Heart right ventricle (tissue), 16 donors: ENCODE measurements around the gene MBNL3. TPM values are rescaled to one million over a fixed set of nuclear protein-coding genes. Genes with fewer than 3 reads are reported as not detected.

ENCODE experiments used
- ATAC-seq, 8 donors: fragments of 200-7000 bp; cut with Tn5 transposase; one replicate each; pipeline ENCODE4 v1.9.1; 2020; ENCODE audit warnings: mild to moderate bottlenecking in 8 of 8, moderate library complexity in 8 of 8, moderate number of reproducible peaks in 1 of 8
- DNase-seq, 2 donors: peaks; one replicate each; pipeline ENCODE4 v3.0.0-alpha.2; 2020
- H3K27ac ChIP-seq, 10 donors: fragments of 200-600 bp; sonication (generic) in 2 of 10; one replicate each; pipeline versions ENCODE4 v1.5.0 to v1.8.0; 2020 to 2022; ENCODE audit warnings: mild to moderate bottlenecking in 3 of 10
- H3K27me3 ChIP-seq, 7 donors: fragments of 200-600 bp; one replicate each; pipeline ENCODE4 v1.8.0; 2021 to 2022; ENCODE audit warnings: mild to moderate bottlenecking in 2 of 7
- H3K36me3 ChIP-seq, 9 donors: fragments of 200-600 bp; sonication (generic) in 1 of 9; one replicate each; pipeline versions ENCODE4 v1.5.0 to v1.8.0; 2020 to 2022; ENCODE audit warnings: mild to moderate bottlenecking in 2 of 9
- H3K4me1 ChIP-seq, 9 donors: fragments of 200-600 bp; sonication (generic) in 1 of 9; one replicate each; pipeline versions ENCODE4 v1.5.0 to v1.8.0; 2020 to 2022; ENCODE audit warnings: mild to moderate bottlenecking in 4 of 9
- H3K4me3 ChIP-seq, 10 donors: fragments of 200-600 bp; sonication (generic) in 2 of 10; one replicate each; pipeline versions ENCODE4 v1.5.0 to v1.8.0; 2020 to 2022; ENCODE audit warnings: mild to moderate bottlenecking in 7 of 10, moderate library complexity in 2 of 10
- H3K9me3 ChIP-seq, 11 donors: fragments of 200-600 bp in 10 of 11; sonication (generic) in 2 of 11; one replicate each; pipeline versions ENCODE4 v1.5.0 to v1.8.0; 2013 to 2022; ENCODE audit warnings: mild to moderate bottlenecking in 2 of 11, control low read depth in 1 of 11, moderate library complexity in 1 of 11
- CTCF ChIP-seq, 9 donors: fragments of 200-600 bp; sonication (generic) in 2 of 9; IDR thresholded peaks; one replicate each; pipeline versions ENCODE4 v1.5.0 to v1.8.0; 2021 to 2022; ENCODE audit warnings: antibody characterized with exemption in 9 of 9, mild to moderate bottlenecking in 5 of 9, moderate library complexity in 1 of 9
- WGBS, 2 donors: extraction: QIAGEN DNeasy Blood & Tissue Kit; methylation state at CpG; one replicate each; pipeline ENCODE4 v1.1.7; 2013; ENCODE audit warnings: inconsistent platforms in 1 of 2; 5-methylcytosine and 5-hydroxymethylcytosine counted together
- intact Hi-C, 10 donors: fragments of 100-400 bp; cut with DNase I; formaldehyde crosslinking; loops; one replicate each; pipeline versions ENCODE4 v1.11.1 to v1.14.2; 2022
- polyA plus RNA-seq, 2 donors: library from polyadenylated mRNA; stranded (reverse); fragments of 200-250 nt; gene quantifications; one replicate each; pipeline ENCODE4 v1.2.3, GENCODE V29; 2013
- total RNA-seq, 10 donors: library from RNA; stranded (reverse); fragmentation: NEBNext Ultra II Directional in 3 of 10; extraction: Animal tissue kit (Norgen Biotek cat#: 25700) in 3 of 10; gene quantifications; one replicate each; pipeline versions ENCODE4 v1.2.1 to v1.2.4, GENCODE V29; 2021 to 2023
- donor health status: Arrhythmogenic right ventricular cardiomyopathy.
- donor health status: ischemic (EF 13 %, LVEDD 7.1; RV severe dilation, severe dysfunction).
- donor health status: healthy with polysubstance abuse.
- donor health status: DM: no; HTN: yes; CAD: no.
- donor health status: DM: no; HTN: no; CAD: no.
- donor health status: ischemic (EF 25% LVEDD 6.9; RV normal size, moderate dysfunction).
- donor health status: ischemic (EF 25% LVEDD 5.7; RV mildly dilated, moderate dysfunction).
- donor health status: healthy.
- donor health status: DM: yes; HTN: yes; CAD: no.
- donor health status: Ischemic cardiomyopathy.
- donor health status: ischemic (EF 35%, LVEDD 5.7; RV mildly dilated, moderate dysfunction).
- donor health status: nonischemic (EF 11% LVEDD 7.7; RV severe dilation, severe dysfunction).
- donor health status: DM: yes; HTN: yes; CAD: no.
- donor health status: PGD.
- donor health status: ischemic (EF 29% LVEDD 5.4; RV normal size, mild dysfunction).
- donor health status: nonischemic (EF 23%, LVEDD 6.1; RV moderate dilation, normal function).

MBNL3 gene
- total and polyA plus RNA-seq, 12 donors, result 0.51 to 41.9 (median 5.6) TPM

- H3K27me3 ChIP-seq, result peaks cover 0 to 33% (median 0%) of the 10 kb centered on the region in 7 donors
- no peak for ATAC-seq
Measured at GRCh38 chrX:132472397-132472796, 16.4 kb downstream of the MBNL3 start.

GRCh38 chrX:132470831-132471230 lies 18.0 kb downstream of the MBNL3 start:
- Histone ChIP-seq H3K4me3 (no peak overlapping the region), H3K27me3 (peaks cover 0 to 39% (median 0%) of the 10 kb centered on the region in 7 donors), H3K36me3 (no peaks in the 10 kb centered on the region), H3K27ac (no peak overlapping the region), H3K4me1 (peaks cover 0 to 9% (median 0%) of the 10 kb centered on the region in 9 donors), H3K9me3 (no peaks in the 10 kb centered on the region)
- DNase-seq (no peak), ATAC-seq (no peak)
- WGBS, 2 donors, result 61 to 78% methylated on average over 2 of the region's 2 CpGs
- TF ChIP-seq CTCF (IDR thresholded peaks at IDR 0.05), result no peak
- intact Hi-C loops, result no loop called here

More at GRCh38 chrX:132472397-132472796, 16.4 kb downstream of the MBNL3 start:
- Histone ChIP-seq H3K27ac (no peak overlapping the region), H3K4me1 (peaks cover 0 to 9% (median 0%) of the 10 kb centered on the region in 9 donors), H3K9me3 (no peaks in the 10 kb centered on the region), H3K36me3 (no peaks in the 10 kb centered on the region), H3K4me3 (no peak overlapping the region)
- WGBS, 2 donors, result 71 to 82% methylated on average over 1 of the region's 1 CpG
- DNase-seq, result no peak
- intact Hi-C loops, result no loop called here
- TF ChIP-seq CTCF (IDR thresholded peaks at IDR 0.05), result no peak

GRCh38 chrX:132470179-132470578 lies 18.7 kb downstream of the MBNL3 start:
- Histone ChIP-seq H3K36me3 (no peaks in the 10 kb centered on the region), H3K9me3 (no peaks in the 10 kb centered on the region), H3K4me1 (peaks cover 0 to 6% (median 0%) of the 10 kb centered on the region in 9 donors), H3K4me3 (no peak overlapping the region), H3K27ac (no peak overlapping the region), H3K27me3 (peaks cover 0 to 39% (median 0%) of the 10 kb centered on the region in 7 donors)
- 91 to 94% methylated on average over 1 of the region's 1 CpG for WGBS, 2 donors
- no peak for TF ChIP-seq CTCF (IDR thresholded peaks at IDR 0.05)
- intact Hi-C loops, result no loop called here
- DNase-seq (no peak), ATAC-seq (no peak)

- Histone ChIP-seq H3K9me3 (peaks cover 0 to 5% (median 0%) of the 10 kb centered on the region in 11 donors), H3K36me3 (no peaks in the 10 kb centered on the region), H3K4me1 (no peaks in the 10 kb centered on the region), H3K4me3 (no peak overlapping the region), H3K27me3 (peaks cover 0 to 43% (median 0%) of the 10 kb centered on the region in 7 donors), H3K27ac (no peak overlapping the region)
- no peak for DNase-seq
- no peak for ATAC-seq
- no peak for TF ChIP-seq CTCF (IDR thresholded peaks at IDR 0.05)
- intact Hi-C loops, result no loop called here
- WGBS, 2 donors, result 93 to 98% methylated on average over 3 of the region's 3 CpGs
Measured at GRCh38 chrX:132468454-132468853, 20.4 kb downstream of the MBNL3 start.
